Activated CD4-positive, alpha-beta memory T cell treated with anti-CD3 and anti-CD28 coated beads for 36 hours (primary cell): Measurements from ENCODE around the gene NRARP. TPM values are rescaled to one million over a fixed set of nuclear protein-coding genes. Genes with fewer than 3 reads are reported as not detected.
"Not testable (repeated sequence)": the region's sequence is repeated elsewhere in the genome, so short reads cannot be mapped to it uniquely, and the experiment has no call there.

ENCODE experiments used
- CTCF ChIA-PET: fragments of 350-600 bp; sonication (Branson Sonifier 250); formaldehyde crosslinking; loops from one replicate; lab custom pipeline; 2021; ENCODE audit warnings: antibody characterized with exemption, inconsistent platforms; lab: Charles Lee
- POLR2A ChIA-PET: fragments of 350-600 bp; sonication (Branson Sonifier 250); formaldehyde crosslinking; loops from one replicate; lab custom pipeline; 2021; ENCODE audit warnings: antibody characterized with exemption; lab: Charles Lee
- DNase-seq: peaks from one replicate; pipeline ENCODE4 v3.0.0-alpha.2; 2020
- H3K27ac Mint-ChIP-seq: one replicate; pipeline ENCODE4 v1.8.0; 2021; ENCODE audit warnings: mixed read lengths
- H3K27me3 Mint-ChIP-seq: one replicate; pipeline ENCODE4 v1.8.0; 2021; ENCODE audit warnings: mixed read lengths
- H3K36me3 Mint-ChIP-seq: one replicate; pipeline ENCODE4 v1.8.0; 2021; ENCODE audit warnings: mixed read lengths
- H3K4me1 Mint-ChIP-seq: one replicate; pipeline ENCODE4 v1.8.0; 2021; ENCODE audit warnings: low read depth, mixed read lengths
- H3K4me3 Mint-ChIP-seq: one replicate; pipeline ENCODE4 v1.8.0; 2021; ENCODE audit warnings: mild to moderate bottlenecking, mixed read lengths
- H3K9me3 Mint-ChIP-seq: one replicate; pipeline ENCODE4 v1.8.0; 2021; ENCODE audit warnings: mixed read lengths
- intact Hi-C: fragments of 100-400 bp; cut with micrococcal nuclease; formaldehyde crosslinking; loops from one replicate; pipeline ENCODE4 v1.15.1; 2023
- total RNA-seq, 2 experiments: library from RNA; stranded (reverse); gene quantifications; one replicate each; pipeline ENCODE4 v1.2.3, GENCODE V29; 2021

Gene NRARP
- 1 to 10 TPM in 1 of 2 experiments, under 1 TPM in 1; 0.82 to 1.1 TPM for total RNA-seq

- Mint-ChIP-seq H3K27me3 (peaks cover 20% of the 10 kb centered on the region), H3K4me3 (peak within 1 kb of the TSS; percentile 68), H3K9me3 (no peaks in the 10 kb centered on the region), H3K27ac (no peak within 1 kb of the TSS), H3K4me1 (peaks cover 12% of the 10 kb centered on the region), H3K36me3 (no peaks in the 10 kb centered on the region)
- intact Hi-C loops: loop anchor here (2.0 kb wide), 1 partner anchor 105 kb away; no protein-coding TSS in a partner anchor
- ChIA-PET POLR2A (interaction anchor here (0.5 to 1.5 kb wide), 5 partner anchors 17 to 232 kb away, joined by 3 to 5 read pairs (median 4); partner anchors contain the start of genes EXD3, NOXA1, SAPCD2 and TPRN), CTCF (interaction anchor here (0.6 to 2.2 kb wide), 29 partner anchors 8 to 263 kb away, joined by 3 to 9 read pairs (median 4); partner anchors contain the start of genes EXD3, MRPL41, NOXA1 and NSMF)
- DNase-seq: peak; percentile 92
Measured at GRCh38 chr9:137302118-137302448, at the start of gene NRARP. NRARP (minus strand) TSS chr9:137302271; CDS start chr9:137301928, 343 bp downstream.

GRCh38 chr9:137350696-137351584 lies 48.9 kb upstream of the NRARP start:
- H3K27me3 Mint-ChIP-seq: no peaks in the 10 kb centered on the region
- H3K36me3 Mint-ChIP-seq: peaks cover 6% of the 10 kb centered on the region
- no peaks in the 10 kb centered on the region for H3K4me1 Mint-ChIP-seq
- H3K4me3 Mint-ChIP-seq: no peak overlapping the region
- POLR2A ChIA-PET: no interaction called here
- peaks cover 5% of the 10 kb centered on the region for H3K9me3 Mint-ChIP-seq
- intact Hi-C loops: no loop called here
- CTCF ChIA-PET: no interaction called here
- DNase-seq: no peak
- H3K27ac Mint-ChIP-seq: no peak overlapping the region

- peaks cover 6% of the 10 kb centered on the region for H3K36me3 Mint-ChIP-seq
- CTCF ChIA-PET: no interaction called here
- no peaks in the 10 kb centered on the region for H3K27me3 Mint-ChIP-seq
- peaks cover 5% of the 10 kb centered on the region for H3K9me3 Mint-ChIP-seq
- POLR2A ChIA-PET: no interaction called here
- no peak for DNase-seq
- no peak overlapping the region for H3K4me3 Mint-ChIP-seq
- no peaks in the 10 kb centered on the region for H3K4me1 Mint-ChIP-seq
- intact Hi-C loops: no loop called here
- H3K27ac Mint-ChIP-seq: no peak overlapping the region
Measured at GRCh38 chr9:137349471-137350033, 47.5 kb upstream of the NRARP start.

GRCh38 chr9:137348769-137349470 lies 46.8 kb upstream of the NRARP start:
- no peaks in the 10 kb centered on the region for H3K4me1 Mint-ChIP-seq
- DNase-seq: no peak
- ChIA-PET POLR2A (no interaction called here), CTCF (no interaction called here)
- H3K27me3 Mint-ChIP-seq: no peaks in the 10 kb centered on the region
- peaks cover 6% of the 10 kb centered on the region for H3K36me3 Mint-ChIP-seq
- H3K4me3 Mint-ChIP-seq: no peak overlapping the region
- no peak overlapping the region for H3K27ac Mint-ChIP-seq
- intact Hi-C loops: no loop called here
- peaks cover 5% of the 10 kb centered on the region for H3K9me3 Mint-ChIP-seq

GRCh38 chr9:137347928-137348327 lies 45.9 kb upstream of the NRARP start:
- Mint-ChIP-seq H3K9me3 (peaks cover 5% of the 10 kb centered on the region), H3K27ac (no peak overlapping the region), H3K4me3 (no peak overlapping the region), H3K36me3 (peaks cover 6% of the 10 kb centered on the region), H3K27me3 (no peaks in the 10 kb centered on the region), H3K4me1 (no peaks in the 10 kb centered on the region)
- ChIA-PET POLR2A (no interaction called here), CTCF (no interaction called here)
- no peak for DNase-seq
- intact Hi-C loops: no loop called here

- no peak for DNase-seq
- ChIA-PET POLR2A (no interaction called here), CTCF (no interaction called here)
- Mint-ChIP-seq H3K4me1 (no peaks in the 10 kb centered on the region), H3K9me3 (peaks cover 7% of the 10 kb centered on the region), H3K27me3 (no peaks in the 10 kb centered on the region), H3K4me3 (no peak overlapping the region), H3K36me3 (peaks cover 6% of the 10 kb centered on the region), H3K27ac (no peak overlapping the region)
- intact Hi-C loops: no loop called here
Measured at GRCh38 chr9:137342482-137342881, 40.4 kb upstream of the NRARP start.

GRCh38 chr9:137341227-137341626 lies 39.2 kb upstream of the NRARP start:
- no peaks in the 10 kb centered on the region for H3K4me1 Mint-ChIP-seq
- no peak overlapping the region for H3K4me3 Mint-ChIP-seq
- CTCF ChIA-PET: no interaction called here
- H3K9me3 Mint-ChIP-seq: peaks cover 11% of the 10 kb centered on the region
- H3K27ac Mint-ChIP-seq: no peak overlapping the region
- no peaks in the 10 kb centered on the region for H3K27me3 Mint-ChIP-seq
- no peak for DNase-seq
- POLR2A ChIA-PET: no interaction called here
- no peaks in the 10 kb centered on the region for H3K36me3 Mint-ChIP-seq
- intact Hi-C loops: no loop called here

GRCh38 chr9:137339908-137340462 lies 37.9 kb upstream of the NRARP start:
- H3K36me3 Mint-ChIP-seq, H3K4me3 Mint-ChIP-seq, H3K27me3 Mint-ChIP-seq, POLR2A ChIA-PET, H3K27ac Mint-ChIP-seq, DNase-seq, CTCF ChIA-PET, intact Hi-C loops, H3K4me1 Mint-ChIP-seq: not testable (repeated sequence)
- H3K9me3 Mint-ChIP-seq: peaks cover 17% of the 10 kb centered on the region

- CTCF ChIA-PET: no interaction called here
Measured at GRCh38 chr9:137339045-137339907, 37.2 kb upstream of the NRARP start.

GRCh38 chr9:137336735-137337134 lies 34.7 kb upstream of the NRARP start:
- ChIA-PET POLR2A (no interaction called here), CTCF (no interaction called here)
- Mint-ChIP-seq H3K4me3 (no peak overlapping the region), H3K4me1 (no peaks in the 10 kb centered on the region), H3K27me3 (no peaks in the 10 kb centered on the region), H3K9me3 (peaks cover 17% of the 10 kb centered on the region), H3K27ac (no peak overlapping the region), H3K36me3 (peaks cover 2% of the 10 kb centered on the region)
- no peak for DNase-seq
- intact Hi-C loops: no loop called here

More at GRCh38 chr9:137339045-137339907, 37.2 kb upstream of the NRARP start:
- no peak for DNase-seq
- Mint-ChIP-seq H3K4me1 (no peaks in the 10 kb centered on the region), H3K9me3 (peaks cover 17% of the 10 kb centered on the region), H3K27ac (no peak overlapping the region), H3K27me3 (no peaks in the 10 kb centered on the region), H3K4me3 (no peak overlapping the region), H3K36me3 (peaks cover 2% of the 10 kb centered on the region)
- POLR2A ChIA-PET: no interaction called here
- intact Hi-C loops: no loop called here

- Mint-ChIP-seq H3K27me3 (peaks cover 1% of the 10 kb centered on the region), H3K9me3 (peaks cover 19% of the 10 kb centered on the region), H3K4me3 (no peak overlapping the region), H3K36me3 (peaks cover 4% of the 10 kb centered on the region), H3K4me1 (no peaks in the 10 kb centered on the region), H3K27ac (no peak overlapping the region)
- CTCF ChIA-PET: no interaction called here
- POLR2A ChIA-PET: no interaction called here
- DNase-seq: no peak
- intact Hi-C loops: no loop called here
Measured at GRCh38 chr9:137333016-137333671, 31.1 kb upstream of the NRARP start.
